HK-2 (cell line): ENCODE measurements around the gene DYNLT1.
A peak's percentile ranks its signal among the peaks of the same experiment; 100 is the strongest.
"Not testable (repeated sequence)": the region's sequence is repeated elsewhere in the genome, so short reads cannot be mapped to it uniquely, and the experiment has no call there.

Experiments used
- DNase-seq: peaks from one replicate; pipeline ENCODE4 v3.0.0-alpha.2; 2018; ENCODE audit not compliant: unreplicated experiment

Gene DYNLT1

DNA sequence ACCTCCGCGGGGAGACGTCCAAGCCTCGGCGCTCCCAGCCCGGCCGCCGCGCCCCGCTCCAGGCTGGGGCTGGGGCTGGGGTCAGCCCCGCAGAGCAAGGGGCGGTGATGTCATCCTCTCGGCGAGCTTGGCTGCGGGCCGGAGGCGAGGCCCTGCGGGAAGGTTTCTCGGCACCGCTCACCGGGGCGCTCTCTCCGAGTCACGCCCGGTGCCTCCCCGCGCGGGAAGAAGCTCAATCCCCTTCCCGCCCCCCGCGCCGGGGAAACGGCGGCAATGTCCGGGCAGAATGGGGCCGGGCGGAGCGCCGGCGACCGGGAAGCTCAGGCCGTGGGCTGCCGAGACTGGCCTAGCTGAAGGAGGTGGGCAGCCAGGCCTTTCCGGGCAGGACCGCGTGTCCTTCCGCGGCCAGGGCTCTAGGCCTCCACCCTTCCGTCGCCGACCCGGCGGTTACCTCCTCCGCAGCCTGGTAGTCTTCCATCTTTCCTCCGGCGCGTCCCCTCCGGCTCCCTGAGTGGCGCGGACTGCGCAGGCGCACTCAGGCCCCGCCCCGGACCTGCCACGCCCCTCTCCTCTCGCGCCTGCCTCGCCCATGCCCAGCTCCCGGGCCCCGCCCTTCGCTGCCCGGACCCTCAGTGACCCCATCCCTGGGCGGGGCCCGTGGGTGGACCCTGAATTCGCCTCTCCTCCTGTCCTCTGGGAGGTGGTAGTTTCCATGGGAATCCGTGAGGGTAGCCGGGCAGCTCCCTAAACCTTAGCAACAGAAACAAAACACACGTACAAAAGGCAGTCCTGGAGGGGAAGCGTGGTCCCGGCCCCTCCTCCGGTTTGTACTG lies at the start of gene DYNLT1:
DYNLT1 (minus strand) TSS at position 513 of the 833 bp plus-strand sequence; CDS start at position 478, 35 bp downstream.
- DNase-seq: peak; percentile 98

DNA sequence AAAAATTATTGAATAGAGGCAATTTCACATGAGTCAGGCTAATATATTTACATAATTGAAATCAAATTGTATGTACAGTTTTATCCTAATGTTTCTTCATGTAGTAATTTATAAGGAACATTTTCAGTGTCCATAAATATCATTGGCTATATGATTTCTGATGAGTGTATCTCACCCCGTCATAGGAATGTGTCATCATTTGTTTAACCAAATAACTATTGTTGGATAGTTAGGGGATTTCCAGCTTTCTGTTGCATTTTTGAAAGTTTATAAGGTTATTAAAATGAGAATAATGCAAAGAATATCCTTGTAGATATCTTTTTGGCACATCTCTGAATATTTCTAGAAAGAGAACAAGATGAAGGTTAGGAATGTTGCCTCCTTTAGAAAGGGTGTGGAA lies 44.3 kb upstream of the DYNLT1 start:
- DNase-seq: no peak

DNA sequence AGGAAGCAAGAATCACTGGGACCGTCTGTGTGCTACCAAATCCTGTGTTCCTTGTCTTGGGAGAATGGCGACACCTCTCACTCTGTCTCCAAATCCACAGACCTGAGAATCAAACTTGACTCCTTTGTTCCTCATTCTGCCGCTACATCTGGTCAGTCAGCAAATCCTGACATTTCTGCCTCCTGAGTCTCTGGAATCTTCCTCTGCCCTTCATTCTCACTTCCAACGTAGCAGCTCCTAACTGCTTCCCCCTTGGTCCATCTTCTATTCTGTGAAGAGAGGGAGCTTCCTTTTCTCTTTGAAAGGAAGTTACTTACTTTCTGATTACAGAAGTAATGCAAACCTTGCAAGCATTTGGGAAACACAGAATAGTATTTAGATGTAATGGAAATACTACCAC lies 43.0 kb upstream of the DYNLT1 start:
- DNase-seq: no peak

DNA sequence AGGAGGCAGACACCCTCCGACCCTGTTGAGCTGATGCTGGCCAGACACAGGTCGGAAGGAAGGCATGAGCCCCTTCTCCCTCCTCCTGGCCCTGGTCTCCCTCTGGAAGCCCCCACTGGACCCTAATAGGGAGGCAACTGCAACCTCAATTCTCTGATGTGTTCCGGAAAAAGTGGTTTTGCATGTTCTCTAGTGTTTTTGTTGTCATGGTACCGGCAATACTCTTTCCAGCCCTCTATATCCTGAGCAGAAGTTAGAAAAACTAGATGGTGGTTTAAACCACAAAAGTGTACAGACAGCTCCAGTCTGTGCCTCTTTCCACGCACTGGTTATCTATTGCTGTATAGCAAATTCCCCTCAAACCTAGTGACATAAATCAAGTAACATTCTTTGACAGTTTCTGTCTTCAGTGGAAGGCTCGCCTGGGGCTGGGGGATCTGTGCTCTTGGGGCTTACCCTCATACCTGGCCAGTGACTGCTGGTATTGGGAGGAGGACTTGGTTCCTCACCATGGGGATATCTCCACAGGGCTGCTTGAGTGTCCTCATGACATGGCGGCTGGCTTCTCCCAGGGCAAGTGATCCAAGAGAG lies 42.3 kb upstream of the DYNLT1 start:
- no peak for DNase-seq

DNA sequence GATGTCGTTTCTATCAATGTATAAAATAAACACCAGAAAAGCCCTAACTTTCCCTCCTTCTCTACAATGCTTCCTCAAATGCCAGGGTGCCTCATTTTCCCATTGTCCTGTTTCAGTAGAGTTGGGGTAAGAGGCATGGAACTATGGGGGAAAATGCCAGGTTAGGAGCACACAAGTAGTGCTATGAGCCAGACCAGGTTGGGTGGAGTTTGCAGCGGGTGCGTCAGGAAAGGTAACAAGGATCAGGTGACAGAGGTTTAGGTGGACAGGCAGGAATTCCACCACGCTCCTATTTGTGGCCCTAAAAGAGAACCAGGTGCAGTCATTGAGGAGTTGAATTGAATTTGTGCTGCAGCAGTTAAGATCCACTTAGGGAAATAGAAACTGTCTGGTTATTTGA lies 41.8 kb upstream of the DYNLT1 start:
- no peak for DNase-seq

DNA sequence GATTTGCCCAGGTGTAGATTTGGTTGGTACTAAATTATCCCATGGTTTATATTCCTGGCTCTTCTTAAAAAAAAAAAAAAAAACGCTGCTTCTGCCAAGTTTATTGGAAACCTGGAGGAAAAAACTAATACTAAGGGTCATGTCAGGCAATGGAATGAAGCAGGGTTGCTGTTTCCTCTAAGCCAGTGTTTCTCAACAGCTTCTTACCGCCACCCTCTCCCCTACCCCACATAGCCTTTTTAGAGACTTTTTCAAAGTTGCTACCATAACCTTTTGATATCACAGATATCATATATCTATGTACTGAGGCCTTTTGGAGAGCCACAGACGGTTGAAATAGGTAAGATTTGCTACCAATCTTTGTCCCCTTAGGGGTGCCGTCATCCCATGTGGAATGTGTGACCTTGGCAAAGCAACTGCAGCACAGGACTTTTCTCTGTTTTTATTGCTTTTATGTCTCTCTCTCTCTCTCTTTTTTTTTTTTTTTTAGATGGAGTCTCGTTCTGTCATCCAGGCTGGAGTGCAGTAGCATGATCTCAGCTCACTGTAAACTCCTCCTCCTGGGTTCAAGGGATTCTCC lies 40.3 kb upstream of the DYNLT1 start:
- no peak for DNase-seq

DNA sequence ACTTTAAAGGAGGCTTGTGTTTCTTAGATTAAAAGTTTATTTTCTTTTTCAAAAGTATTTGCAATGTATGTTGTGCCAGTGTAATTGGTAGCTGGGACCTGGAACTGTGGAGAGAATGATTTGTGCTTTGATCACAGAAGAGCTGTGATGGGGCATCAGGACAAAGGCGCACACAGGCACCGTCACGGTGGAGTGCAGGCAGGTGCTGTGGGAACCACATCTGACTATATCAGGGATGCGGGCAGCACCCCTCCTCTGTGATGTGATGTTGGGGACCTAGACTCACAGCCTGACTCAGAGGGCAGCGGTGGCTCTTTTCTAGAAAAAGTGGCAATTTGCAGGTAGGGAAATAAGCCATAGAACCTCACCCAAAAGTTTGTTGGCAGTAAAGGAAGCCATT lies 39.8 kb upstream of the DYNLT1 start:
- DNase-seq: no peak

DNA sequence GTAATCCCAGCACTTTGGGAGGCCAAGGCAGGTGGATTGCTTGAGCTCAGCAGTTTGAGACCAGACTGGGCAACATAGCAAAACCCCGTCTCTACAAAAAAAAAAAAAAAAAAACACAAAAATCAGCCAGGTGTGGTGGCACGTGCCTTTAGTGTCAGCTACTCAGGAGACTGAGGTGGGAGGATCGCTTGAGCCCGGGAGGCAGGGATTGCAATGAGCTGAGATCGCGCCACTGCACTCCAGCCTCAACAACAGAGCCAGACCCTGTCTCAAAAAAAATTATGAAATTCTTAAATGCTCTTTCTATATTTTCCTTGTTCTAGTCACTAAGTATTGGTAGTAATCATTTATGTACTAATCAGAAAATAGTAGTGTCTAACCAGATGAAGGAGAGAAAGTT lies 35.9 kb upstream of the DYNLT1 start:
- no peak for DNase-seq

DNA sequence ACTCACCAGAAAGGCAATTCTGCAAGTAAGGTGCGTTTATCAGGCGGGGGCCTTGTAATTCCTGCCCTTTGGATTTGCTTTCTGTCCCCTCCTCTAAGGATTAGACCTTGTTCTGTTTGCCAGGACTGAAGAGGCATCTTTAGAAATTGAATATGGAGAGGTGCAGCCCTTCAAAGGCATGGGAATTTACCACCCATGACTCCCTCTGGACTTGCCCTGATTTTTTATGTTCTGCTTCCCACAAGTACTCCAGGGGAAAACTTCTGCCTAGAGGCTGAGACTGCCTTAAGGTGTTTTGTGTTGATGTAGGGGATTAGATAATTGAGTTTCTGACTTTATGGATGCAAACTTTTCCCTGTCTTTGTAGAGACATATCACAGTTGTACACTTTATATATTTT lies 35.5 kb upstream of the DYNLT1 start:
- DNase-seq: no peak

DNA sequence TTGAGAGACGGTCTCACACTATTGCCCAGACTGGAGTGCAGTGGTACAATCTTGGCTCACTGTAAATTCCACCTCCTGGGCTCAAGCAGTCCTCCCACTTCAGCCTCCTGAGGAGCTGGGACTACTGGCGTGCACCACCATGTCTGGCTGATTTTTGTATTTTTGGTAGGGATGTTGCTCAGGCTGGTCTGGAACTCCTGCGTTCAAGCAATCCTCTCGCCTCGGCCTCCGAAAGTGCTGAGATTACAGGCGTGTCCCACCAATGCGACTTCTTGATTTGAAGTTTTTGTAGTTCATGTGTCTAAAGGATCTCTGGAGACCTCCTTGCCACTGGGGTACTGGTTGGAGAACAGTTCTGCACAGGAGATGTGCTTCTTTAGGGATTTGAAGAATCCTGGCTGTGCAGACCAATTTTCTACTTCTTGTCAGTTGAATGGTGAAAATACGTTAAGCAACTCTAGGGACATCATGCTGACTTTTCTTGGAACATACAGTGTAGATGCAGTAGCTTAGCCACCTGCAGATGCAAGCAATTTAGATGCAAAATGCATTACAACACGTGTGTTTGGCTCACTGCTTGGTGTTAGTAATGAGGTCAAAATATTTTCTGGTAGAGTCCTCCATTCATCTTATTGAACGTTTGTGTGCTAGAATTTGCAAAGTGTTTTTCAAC lies 33.5 kb upstream of the DYNLT1 start:
- no peak for DNase-seq

DNA sequence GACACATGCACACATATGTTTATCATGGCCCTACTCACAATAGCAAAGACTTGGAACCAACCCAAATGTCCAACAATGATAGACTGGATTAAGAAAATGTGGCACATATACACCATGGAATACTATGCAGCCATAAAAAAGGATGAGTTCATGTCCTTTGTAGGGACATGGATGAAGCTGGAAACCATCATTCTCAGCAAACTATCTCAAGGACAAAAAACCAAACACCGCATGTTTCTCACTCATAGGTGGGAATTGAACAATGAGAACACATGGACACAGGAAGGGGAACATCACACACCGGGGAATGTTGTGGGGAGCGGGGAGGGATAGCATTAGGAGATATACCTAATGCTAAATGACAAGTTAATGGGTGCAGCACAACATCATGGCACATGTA lies 32.6 kb upstream of the DYNLT1 start:
- not testable (repeated sequence) for DNase-seq

DNA sequence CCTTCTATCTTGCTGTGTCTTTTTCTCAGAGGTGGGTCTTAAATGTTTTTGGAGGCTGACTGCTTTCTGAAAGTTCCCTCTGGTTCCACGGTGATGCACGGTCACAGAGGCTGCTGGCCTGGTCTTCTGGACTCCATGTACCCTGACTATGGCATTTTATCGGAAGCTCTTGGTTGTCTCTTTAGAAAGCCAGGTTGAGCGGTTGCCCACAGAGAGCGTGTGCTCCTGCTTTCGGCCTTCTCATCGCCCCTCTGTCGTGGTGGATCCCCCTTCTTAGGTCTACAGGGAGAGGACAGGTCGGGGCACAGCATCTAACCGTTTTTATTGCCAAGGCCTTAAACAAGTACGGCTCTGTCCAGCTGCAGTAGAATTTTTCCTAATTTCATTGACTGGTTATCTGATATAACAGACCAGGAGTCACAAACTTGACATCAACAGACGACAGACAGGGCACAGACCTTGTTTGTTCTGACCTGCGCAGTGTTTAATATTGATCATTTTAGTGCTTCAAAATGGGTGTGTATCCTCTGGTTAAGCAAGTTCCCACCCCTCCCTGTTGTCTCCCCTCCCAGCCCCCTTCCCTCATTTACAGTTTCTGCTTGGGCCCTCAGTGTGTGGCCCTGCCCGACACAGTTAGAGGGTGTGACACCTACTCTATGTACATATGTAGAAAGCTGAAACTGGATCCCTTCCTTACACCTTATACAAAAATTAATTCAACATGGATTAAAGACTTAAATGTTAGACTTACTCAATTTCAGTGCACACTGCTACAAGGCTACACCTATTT lies 30.0 kb upstream of the DYNLT1 start:
- DNase-seq: no peak

DNA sequence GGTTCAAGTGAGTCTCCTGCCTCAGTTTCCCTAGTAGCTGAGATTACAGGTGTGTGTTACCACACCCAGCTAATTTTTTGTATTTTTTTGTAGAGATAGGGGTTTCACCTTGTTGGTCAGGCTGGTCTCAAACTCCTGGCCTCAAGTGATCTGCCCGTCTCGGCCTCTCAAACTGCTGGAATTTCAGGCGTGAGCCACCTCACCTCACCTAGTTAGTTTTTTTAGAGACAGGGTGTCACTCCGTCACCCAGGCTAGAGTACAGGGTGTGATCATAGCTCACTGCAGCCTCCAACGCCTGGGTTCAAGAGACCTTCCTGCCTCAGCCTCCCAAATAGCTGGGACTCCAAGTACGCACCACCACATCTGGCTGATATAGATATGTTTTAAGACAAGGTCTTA lies 28.2 kb upstream of the DYNLT1 start:
- no peak for DNase-seq

DNA sequence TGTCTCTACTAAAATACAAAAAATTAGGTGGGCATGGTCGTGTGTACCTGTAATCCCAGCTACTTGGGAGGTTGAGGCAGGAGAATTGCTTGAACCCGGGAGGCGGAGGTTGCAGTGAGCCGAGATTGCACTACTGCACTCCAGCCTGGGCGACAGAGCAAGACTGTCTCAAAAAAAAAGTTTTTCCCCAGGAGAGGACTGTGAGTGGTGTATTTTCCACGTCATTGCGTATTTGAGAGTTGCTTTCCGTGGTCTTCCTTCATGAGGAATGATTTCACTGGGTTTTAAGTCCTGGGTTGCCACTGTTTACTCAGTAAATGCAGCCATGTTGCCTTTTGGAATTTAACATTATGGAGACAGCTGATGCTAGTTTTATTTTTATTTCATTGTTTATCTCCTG lies 27.6 kb upstream of the DYNLT1 start:
- DNase-seq: not testable (repeated sequence)

DNA sequence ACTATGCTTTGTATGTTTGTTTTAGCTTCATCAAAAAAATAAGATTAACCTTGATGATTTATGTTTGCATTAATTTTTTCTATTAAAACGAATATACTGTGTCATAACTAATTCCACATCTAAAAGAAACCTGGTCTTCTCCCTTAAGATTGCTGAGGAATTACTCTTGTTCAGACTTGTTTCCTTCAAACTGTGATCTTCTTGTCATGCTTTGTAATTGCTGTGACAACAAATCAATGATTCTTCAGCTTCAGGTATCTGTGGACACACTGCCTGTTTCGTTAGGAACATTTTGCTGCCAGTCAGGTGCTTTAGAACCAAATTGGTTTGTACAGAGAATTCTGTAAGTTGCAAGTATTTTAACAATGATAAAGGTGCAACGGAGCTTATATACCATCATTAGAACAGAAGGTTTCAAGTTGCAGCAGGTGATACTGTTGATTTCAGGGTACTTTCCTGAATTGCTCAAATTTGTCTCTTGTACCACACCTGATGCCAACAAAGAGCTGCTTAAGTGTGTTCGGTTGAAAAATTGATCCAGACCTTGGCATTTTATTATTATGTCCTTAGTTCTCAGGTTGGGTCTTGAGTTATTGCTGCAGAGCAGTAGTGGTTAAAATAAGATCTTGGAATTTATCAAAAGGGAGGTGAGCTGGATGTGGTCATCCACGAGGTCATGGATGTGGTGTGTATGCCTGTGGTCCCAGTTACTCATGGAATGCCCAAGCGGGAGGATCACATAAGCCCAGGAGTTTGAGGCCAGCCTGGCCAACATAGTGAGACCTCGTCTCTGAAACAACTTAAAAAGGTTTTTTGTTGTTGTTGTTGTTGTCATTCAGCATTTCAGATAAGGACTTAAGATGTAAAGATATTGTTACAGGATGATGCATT lies 24.8 kb upstream of the DYNLT1 start:
- no peak for DNase-seq

DNA sequence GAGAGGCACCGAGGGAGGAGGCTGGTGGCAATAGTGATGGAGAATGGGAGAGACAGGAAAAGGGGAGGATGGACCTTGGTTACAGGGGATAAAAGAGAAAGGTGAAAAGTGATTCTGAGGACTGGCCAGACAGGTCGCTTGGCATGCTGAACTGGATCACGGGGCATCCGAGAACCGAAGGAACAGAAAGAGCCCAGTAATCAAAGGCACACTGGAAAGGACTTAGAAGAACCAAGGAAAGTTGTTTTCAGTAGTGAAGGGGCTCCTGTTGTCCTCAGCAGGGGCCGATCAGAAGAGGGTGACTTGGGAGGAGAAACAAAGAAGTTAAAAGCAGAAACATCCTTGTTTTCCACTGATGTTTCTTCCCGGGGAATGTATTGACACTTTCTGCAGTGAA lies 24.2 kb upstream of the DYNLT1 start:
- no peak for DNase-seq

DNA sequence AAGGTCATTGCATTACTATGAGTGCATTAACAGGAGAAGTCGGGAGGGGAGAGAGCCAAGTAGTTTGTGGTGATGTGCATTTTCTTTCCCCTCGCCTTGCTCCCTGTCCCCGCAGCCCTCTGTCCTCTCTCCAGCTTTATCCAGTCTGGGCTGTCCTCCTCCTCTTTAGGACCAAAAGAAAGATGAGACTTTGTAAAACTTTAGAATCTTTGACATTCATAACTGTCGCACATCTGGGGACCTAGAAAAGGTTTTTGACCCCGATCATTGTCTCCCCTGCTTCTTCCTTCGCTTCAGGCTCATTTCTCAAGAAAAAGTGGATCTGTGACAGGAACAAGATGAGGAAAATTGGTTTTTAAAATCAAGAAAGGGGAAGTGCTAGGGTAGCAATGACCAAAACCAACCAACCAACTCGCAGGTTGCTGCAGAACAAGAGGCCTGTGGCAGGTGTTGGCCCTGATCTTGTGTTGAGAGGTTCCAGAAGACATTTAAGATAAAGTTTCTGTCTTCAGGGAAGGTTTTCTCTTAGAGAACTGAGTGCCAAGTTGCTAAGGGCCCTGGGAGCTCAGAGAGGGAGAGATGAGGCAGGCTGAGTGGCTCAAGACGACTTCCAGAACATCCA lies 22.9 kb upstream of the DYNLT1 start:
- DNase-seq: no peak

DNA sequence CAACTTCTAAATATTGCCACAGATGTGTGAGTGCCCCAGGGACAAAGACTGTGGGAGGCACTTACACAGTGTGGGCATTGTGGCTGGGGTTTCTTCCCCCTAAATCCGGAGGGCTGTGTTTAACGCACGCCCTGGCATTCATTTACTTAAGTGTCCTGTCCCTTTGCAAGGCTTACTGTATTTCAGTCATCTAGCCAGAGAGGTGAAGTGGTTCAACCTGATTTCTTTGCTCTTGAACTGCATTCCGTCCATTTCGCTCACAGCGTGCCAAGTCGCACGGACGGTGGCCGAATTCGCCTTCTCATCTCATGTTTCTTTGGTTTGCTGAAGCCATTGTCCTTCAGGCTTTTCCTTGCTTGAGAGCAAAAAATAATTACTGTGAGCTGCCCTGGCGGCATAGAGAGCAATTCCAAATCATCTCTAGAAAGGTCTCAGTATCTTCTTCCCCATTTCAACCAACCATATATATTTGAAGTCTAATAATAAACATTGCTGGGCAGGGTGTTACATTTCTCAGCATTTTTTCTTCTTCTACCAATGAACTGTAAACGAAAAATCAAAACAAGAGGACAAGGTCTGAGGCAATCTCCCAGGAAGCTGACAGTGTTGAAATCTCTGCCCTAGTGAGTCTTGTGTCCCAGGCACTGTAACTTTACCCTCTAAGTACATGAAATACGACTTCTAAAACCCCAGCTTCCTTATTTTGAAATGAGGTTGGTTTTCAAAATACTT lies 22.3 kb upstream of the DYNLT1 start:
- DNase-seq: no peak

DNA sequence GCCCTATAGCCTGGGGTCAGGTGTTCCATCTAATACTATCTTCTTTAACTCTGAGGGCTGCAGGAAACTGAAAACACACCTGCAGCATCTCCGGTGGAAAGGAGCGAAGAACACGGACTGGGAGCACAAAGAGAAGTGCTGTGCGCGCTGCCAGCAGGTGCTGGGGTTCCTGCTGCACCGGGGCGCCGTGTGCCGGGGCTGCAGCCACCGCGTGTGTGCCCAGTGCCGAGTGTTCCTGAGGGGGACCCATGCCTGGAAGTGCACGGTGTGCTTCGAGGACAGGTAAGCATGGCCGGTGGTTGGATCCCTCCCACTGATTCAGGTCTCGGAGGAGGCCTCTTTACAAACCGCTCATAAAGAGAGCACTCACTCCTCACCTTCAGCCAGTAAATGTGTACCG lies 20.8 kb upstream of the DYNLT1 start:
- no peak for DNase-seq
